Uterus (tissue), 4 donors: ENCODE results near the gene PAX3. TPM values are rescaled to one million over a fixed set of nuclear protein-coding genes. Genes with fewer than 3 reads are reported as not detected.

ENCODE experiments used
- DNase-seq, 2 donors: peaks; one replicate each; pipeline ENCODE4 v3.0.0-alpha.2; 2019 to 2020
- H3K27ac ChIP-seq, 2 donors: fragments of 200-600 bp; sonication (generic); 1 replicate in 1 of 2; 2 replicates in 1 of 2; pipeline ENCODE4 v1.5.1; 2016 to 2018
- H3K27me3 ChIP-seq, 2 donors: fragments of 200-600 bp; sonication (generic); one replicate each; pipeline ENCODE4 v1.5.1; 2018 to 2019; ENCODE audit warnings: control low read depth in 1 of 2
- H3K36me3 ChIP-seq, 2 donors: fragments of 200-600 bp; sonication (generic); one replicate each; pipeline ENCODE4 v1.5.1; 2019; ENCODE audit warnings: control low read depth in 1 of 2
- H3K4me1 ChIP-seq, 2 donors: fragments of 200-600 bp; sonication (generic); one replicate each; pipeline ENCODE4 v1.5.1; 2018 to 2019; ENCODE audit warnings: control low read depth in 1 of 2
- H3K4me3 ChIP-seq, 2 donors: fragments of 200-600 bp; sonication (generic); 1 replicate in 1 of 2; 2 replicates in 1 of 2; pipeline ENCODE4 v1.5.1; 2018 to 2019; ENCODE audit warnings: mild to moderate bottlenecking in 1 of 2
- H3K9me3 ChIP-seq, 2 donors: fragments of 200-600 bp; sonication (generic); one replicate each; pipeline ENCODE4 v1.5.1; 2019; ENCODE audit warnings: control low read depth in 1 of 2
- CTCF ChIP-seq, 4 experiments: fragments of 200-600 bp in 2 of 4; fragments of 450-650 bp in 2 of 4; sonication (generic) in 2 of 4; IDR thresholded peaks; one replicate each; pipeline ENCODE4 v1.5.1; 2016 to 2019; ENCODE audit warnings: antibody characterized with exemption in 4 of 4, mild to moderate bottlenecking in 2 of 4, moderate library complexity in 1 of 4
- POLR2A ChIP-seq, 2 donors: fragments of 450-650 bp; IDR thresholded peaks; one replicate each; pipeline ENCODE4 v1.6.1; 2016; ENCODE audit warnings: antibody characterized with exemption in 2 of 2, mild to moderate bottlenecking in 1 of 2, moderate library complexity in 1 of 2
- intact Hi-C: fragments of 100-400 bp; cut with DNase I; formaldehyde crosslinking; loops from one replicate; pipeline ENCODE4 v1.15.1; 2023; ENCODE audit warnings: low total_unique reads
- total RNA-seq, 4 donors: library from RNA; depleted of rRNA in 3 of 4; stranded (reverse); fragments of >200 nt in 3 of 4; gene quantifications; one replicate each; pipeline versions ENCODE4 v1.1.0 to v1.2.4, GENCODE V29; 2014 to 2023
- donor health status: DM: yes; HTN: yes; CAD: no.

The PAX3 gene
- total RNA-seq, 4 donors from 2014 or later, result not detected

GRCh38 chr2:222180619-222181018 lies 118.2 kb downstream of the PAX3 start:
- no peak overlapping the region for H3K27ac ChIP-seq
- no peak overlapping the region for H3K4me3 ChIP-seq
- intact Hi-C loops, result no loop called here
- DNase-seq, result no peak
- H3K9me3 ChIP-seq, result no peaks in the 10 kb centered on the region
- TF ChIP-seq POLR2A (IDR thresholded peaks at IDR 0.05) (no peak), CTCF (IDR thresholded peaks at IDR 0.05) (no peak)
- no peaks in the 10 kb centered on the region for H3K4me1 ChIP-seq
- H3K36me3 ChIP-seq, result no peaks in the 10 kb centered on the region
- peaks cover 0 to 9% of the 10 kb centered on the region in 2 donors for H3K27me3 ChIP-seq

- Histone ChIP-seq H3K4me1 (no peaks in the 10 kb centered on the region), H3K9me3 (no peaks in the 10 kb centered on the region), H3K27ac (no peak overlapping the region), H3K27me3 (peaks cover 0 to 18% of the 10 kb centered on the region in 2 donors), H3K4me3 (no peak overlapping the region), H3K36me3 (no peaks in the 10 kb centered on the region)
- intact Hi-C loops, result no loop called here
- DNase-seq, result no peak
- TF ChIP-seq POLR2A (IDR thresholded peaks at IDR 0.05) (no peak), CTCF (IDR thresholded peaks at IDR 0.05) (no peak)
Observed at GRCh38 chr2:222179592-222179991, 119.2 kb downstream of the PAX3 start.

GRCh38 chr2:222178450-222178849 lies 120.3 kb downstream of the PAX3 start:
- TF ChIP-seq CTCF (IDR thresholded peaks at IDR 0.05) (no peak), POLR2A (IDR thresholded peaks at IDR 0.05) (no peak)
- Histone ChIP-seq H3K27me3 (peaks cover 0 to 18% of the 10 kb centered on the region in 2 donors), H3K36me3 (no peaks in the 10 kb centered on the region), H3K9me3 (no peaks in the 10 kb centered on the region), H3K4me1 (no peaks in the 10 kb centered on the region), H3K27ac (no peak overlapping the region), H3K4me3 (no peak overlapping the region)
- DNase-seq, result no peak
- intact Hi-C loops, result no loop called here

- Histone ChIP-seq H3K4me3 (no peak overlapping the region), H3K27me3 (peaks cover 0 to 18% of the 10 kb centered on the region in 2 donors), H3K4me1 (no peaks in the 10 kb centered on the region), H3K36me3 (no peaks in the 10 kb centered on the region), H3K27ac (no peak overlapping the region), H3K9me3 (no peaks in the 10 kb centered on the region)
- no peak for TF ChIP-seq CTCF (IDR thresholded peaks at IDR 0.05)
- no peak for TF ChIP-seq POLR2A (IDR thresholded peaks at IDR 0.05)
- intact Hi-C loops, result no loop called here
- no peak for DNase-seq
Observed at GRCh38 chr2:222176890-222177289, 121.9 kb downstream of the PAX3 start.

- Histone ChIP-seq H3K36me3 (no peaks in the 10 kb centered on the region), H3K9me3 (no peaks in the 10 kb centered on the region), H3K27me3 (peaks cover 0 to 18% of the 10 kb centered on the region in 2 donors), H3K4me3 (no peak overlapping the region), H3K4me1 (no peaks in the 10 kb centered on the region), H3K27ac (no peak overlapping the region)
- DNase-seq, result no peak
- TF ChIP-seq CTCF (IDR thresholded peaks at IDR 0.05), result no peak
- TF ChIP-seq POLR2A (IDR thresholded peaks at IDR 0.05), result no peak
- intact Hi-C loops, result no loop called here
Observed at GRCh38 chr2:222174450-222174849, 124.3 kb downstream of the PAX3 start.
